HepG2 (cell line): ENCODE data around the gene ARMC5. TPM values are rescaled to one million over a fixed set of nuclear protein-coding genes. Genes with fewer than 3 reads are reported as not detected.

Source experiments
- ATAC-seq: fragments of 200-7000 bp; cut with Tn5 transposase; 3 replicates; pipeline ENCODE4 v1.9.1; 2020; ENCODE audit warnings: mild to moderate bottlenecking, moderate library complexity
- BruUV-seq: library from RNA; stranded (reverse); fragments of 400-500 nt; replicated peaks from 2 replicates; lab custom pipeline; 2021; lab: Mats Ljungman, UMichigan
- CTCF ChIA-PET: fragments of 300-600 bp; formaldehyde crosslinking; extraction: SDS; loops from one replicate; lab custom pipeline; 2021; ENCODE audit warnings: low total read pairs, inconsistent platforms, low intra/inter-chr PET ratio; lab: Yijun Ruan, JAX
- POLR2A ChIA-PET: fragments of 350-600 bp; sonication (Branson Sonifier 250); formaldehyde crosslinking; loops from one replicate; lab custom pipeline; 2020; ENCODE audit warnings: antibody characterized with exemption, inconsistent platforms; lab: Yijun Ruan, JAX
- DNase-seq: peaks from one replicate; pipeline ENCODE4 v3.0.0-alpha.2; 2015; ENCODE audit warnings: low spot score
- FAIRE-seq: peaks from 3 replicates; lab custom pipeline; 2011; peaks lifted over from hg19 to GRCh38; lab: Jason Lieb, UNC
- H2AFZ ChIP-seq: one replicate; pipeline ENCODE4 v1.6.1; 2011; ENCODE audit warnings: low read length, inconsistent platforms
- H3K27ac ChIP-seq: fragments of 300-600 bp; 3 replicates; pipeline ENCODE4 v1.8.0; 2011; ENCODE audit warnings: mixed run types, mild to moderate bottlenecking, mixed read lengths, low read length, inconsistent platforms; ENCODE audit not compliant: insufficient read depth; ENCODE audit errors: extremely low read length
- H3K27me3 ChIP-seq, 2 experiments: fragments of 200-600 bp in 1 of 2; 2 replicates in 1 of 2; 3 replicates in 1 of 2; pipeline versions ENCODE4 v1.6.0 to v1.8.0; 2011; ENCODE audit warnings: low read length in 2 of 2, mild to moderate bottlenecking in 2 of 2, moderate library complexity in 2 of 2, inconsistent platforms in 1 of 2; ENCODE audit not compliant: insufficient read depth in 2 of 2, control insufficient read depth in 1 of 2
- H3K36me3 ChIP-seq, 2 experiments: fragments of 200-600 bp in 1 of 2; replicated peaks in 1 of 2; 2 replicates in 1 of 2; 3 replicates in 1 of 2; pipeline versions ENCODE4 v1.5.1 to v1.8.0; 2011; ENCODE audit warnings: low read length in 2 of 2, inconsistent platforms in 1 of 2; ENCODE audit not compliant: insufficient read depth in 2 of 2, control insufficient read depth in 1 of 2
- H3K4me1 ChIP-seq: 2 replicates; pipeline ENCODE4 v1.5.1; 2012; ENCODE audit warnings: low read length, inconsistent platforms; ENCODE audit not compliant: insufficient read depth
- H3K4me2 ChIP-seq: 2 replicates; pipeline ENCODE4 v1.6.0; 2011; ENCODE audit warnings: low read depth, low read length, inconsistent platforms
- H3K4me3 ChIP-seq, 3 experiments: fragments of 200-600 bp in 1 of 3; sonication (generic), shearing (Covaris generic) in 1 of 3; replicated peaks in 1 of 3; 2 replicates each; pipeline ENCODE4 v1.5.1; 2011 to 2016; ENCODE audit warnings: low read length in 3 of 3, inconsistent platforms in 2 of 3, low read depth in 2 of 3, mild to moderate bottlenecking in 2 of 3, control low read depth in 1 of 3, mixed read lengths in 1 of 3; ENCODE audit not compliant: insufficient read depth in 1 of 3
- H3K79me2 ChIP-seq: one replicate; pipeline ENCODE4 v1.6.1; 2011; ENCODE audit warnings: low read length, inconsistent platforms; ENCODE audit not compliant: insufficient read depth
- H3K9ac ChIP-seq: 2 replicates; pipeline ENCODE4 v1.6.0; 2011; ENCODE audit warnings: mild to moderate bottlenecking, low read depth, low read length, inconsistent platforms; ENCODE audit not compliant: insufficient read depth
- H3K9me3 ChIP-seq: 2 replicates; pipeline ENCODE4 v1.5.1; 2012; ENCODE audit warnings: mild to moderate bottlenecking, low read length
- H4K20me1 ChIP-seq: 2 replicates; pipeline ENCODE4 v1.6.0; 2011; ENCODE audit warnings: inconsistent platforms, mild to moderate bottlenecking, low read length, moderate library complexity; ENCODE audit not compliant: insufficient read depth
- FOXP4 ChIP-seq: sonication (generic); formaldehyde crosslinking; IDR thresholded peaks from 2 replicates; pipeline ENCODE4 v1.4.0; 2020; ENCODE audit warnings: missing genetic modification reagents
- HDAC1 ChIP-seq: sonication (generic); formaldehyde crosslinking; IDR thresholded peaks from 2 replicates; pipeline ENCODE4 v1.5.1; 2020; ENCODE audit warnings: mild to moderate bottlenecking, missing genetic modification reagents
- MXD4 ChIP-seq: IDR thresholded peaks from 2 replicates; pipeline ENCODE4 v1.6.1; 2016; ENCODE audit warnings: mild to moderate bottlenecking, missing biosample characterization, missing genetic modification reagents
- NFE2L2 ChIP-seq: fragments of 150-350 bp; IDR thresholded peaks from 2 replicates; pipeline ENCODE4 v1.6.1; 2014; ENCODE audit warnings: low read length
- TOPORS ChIP-seq: sonication (generic); formaldehyde crosslinking; IDR thresholded peaks from 2 replicates; pipeline ENCODE4 v1.8.0; 2023; ENCODE audit warnings: mild to moderate bottlenecking, missing genetic modification reagents
- ZNF343 ChIP-seq: sonication (generic); formaldehyde crosslinking; IDR thresholded peaks from 2 replicates; pipeline ENCODE4 v1.4.0; 2020; ENCODE audit warnings: mild to moderate bottlenecking, missing genetic modification reagents
- ZNF678 ChIP-seq: sonication (generic); formaldehyde crosslinking; IDR thresholded peaks from 2 replicates; pipeline ENCODE4 v1.4.0; 2020; ENCODE audit warnings: mild to moderate bottlenecking, missing genetic modification reagents
- WGBS: methylation state at CpG from one replicate; pipeline ENCODE4 v1.1.6; 2017; ENCODE audit warnings: low lambda C conversion rate; 5-methylcytosine and 5-hydroxymethylcytosine counted together
- in situ Hi-C: cut with HindIII; loops from 2 replicates; pipeline ENCODE4 v1.10.0; 2017; ENCODE audit warnings: low pct_unique_long_range_greater_than_20kb; ENCODE audit not compliant: extremely low pct_ligation_motif_present
- intact Hi-C: fragments of 100-400 bp; cut with micrococcal nuclease; formaldehyde crosslinking; loops from one replicate; pipeline ENCODE4 v1.10.0; 2022; ENCODE audit not compliant: unreplicated experiment
- polyA plus RNA-seq, 8 experiments: library from polyadenylated mRNA; depleted of rRNA in 3 of 8; stranded (reverse) in 7 of 8; unstranded in 1 of 8; fragments of >200 nt; fragmentation: Illumina TruSeq in 4 of 8; extraction: Trizol in 4 of 8; gene quantifications; 2 replicates each; pipeline versions ENCODE4 v1.2.1 to v1.2.3, GENCODE V29; 2011 to 2016; ENCODE audit warnings: low read depth in 4 of 8, missing spikeins in 1 of 8, mixed read lengths in 1 of 8; ENCODE audit not compliant: insufficient read depth in 1 of 8
- total RNA-seq, 5 experiments: library from RNA; depleted of rRNA; stranded (reverse); fragments of >200 nt; fragmentation: Illumina TruSeq; extraction: Trizol; gene quantifications; 2 replicates each; pipeline ENCODE4 v1.2.3, GENCODE V29; 2016; ENCODE audit warnings: low read depth in 1 of 5

Gene ARMC5
- total and polyA plus RNA-seq, 2 of the 13 experiments (the other 11 are each of a cell fraction or from before 2014, with no cell fraction given) = 10.8 to 22.3 TPM

GRCh38 chr16:31458844-31459686 is at the start of gene ARMC5 (continued):
- TF ChIP-seq HDAC1 (CRISPR knock-in tag) (peak; percentile 86), FOXP4 (CRISPR knock-in tag) (peak; percentile 76)
- TF ChIP-seq, all 625 proteins: peak for 419

- no peaks in the 10 kb centered on the region for H3K9me3 ChIP-seq
- CTCF ChIA-PET = no interaction called here
- DNase-seq = no peak
- no peak overlapping the region for H2AFZ ChIP-seq
- ATAC-seq = no peak
- POLR2A ChIA-PET = no interaction called here
- peaks cover 6 to 58% of the 10 kb centered on the region in 2 experiments; a peak in 4 of 5 replicates for H3K27me3 ChIP-seq
- H4K20me1 ChIP-seq = no peaks in the 10 kb centered on the region
- no peak for FAIRE-seq
- no peaks in the 10 kb centered on the region for H3K79me2 ChIP-seq
- no peak overlapping the region for H3K4me3 ChIP-seq
- no peaks in the 10 kb centered on the region for H3K4me1 ChIP-seq
- no peak overlapping the region for H3K4me2 ChIP-seq
- intact Hi-C loops = no loop called here
- 18% methylated on average over 9 of the region's 9 CpGs for WGBS
- no peaks in the 10 kb centered on the region for H3K36me3 ChIP-seq
- in situ Hi-C loops = no loop called here
- no TSS peak for BruUV-seq
- no peak for TF ChIP-seq ZNF678 (CRISPR knock-in tag)
- TF ChIP-seq NFE2L2 = no peak
- no peak for TF ChIP-seq TOPORS (CRISPR knock-in tag)
- TF ChIP-seq MXD4 = no peak
- TF ChIP-seq ZNF343 (CRISPR knock-in tag) = no peak
- TF ChIP-seq, all 625 proteins: peak for 0
- Histone ChIP-seq H3K27ac (no peak overlapping the region), H3K9ac (no peak overlapping the region)
These were observed 49.2 kb upstream of the ARMC5 start for GRCh38 chr16:31410082-31410481.
